ENCODE results near the gene WDR26.

Gene WDR26

DNA sequence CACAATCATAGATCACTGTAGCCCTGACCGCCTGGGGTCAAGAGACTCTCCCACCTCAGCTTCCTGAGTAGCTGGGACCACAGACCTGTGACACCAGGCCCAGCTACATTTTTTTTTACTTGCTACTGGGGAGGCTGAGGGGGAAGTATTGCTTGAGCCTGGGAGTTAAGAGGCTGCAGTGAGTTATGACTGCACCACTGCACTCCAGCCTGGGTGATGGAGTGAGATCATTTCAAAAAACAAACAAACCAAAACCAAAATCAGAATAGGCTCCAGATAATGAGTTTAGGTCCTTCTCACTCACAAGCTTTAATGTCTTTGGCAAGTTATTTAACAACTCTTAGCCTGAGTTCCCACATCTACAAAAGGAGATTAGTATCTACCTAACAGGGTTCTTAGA, 22.8 kb downstream of the WDR26 start (continued):
- TF ChIP-seq, protein P1, sequence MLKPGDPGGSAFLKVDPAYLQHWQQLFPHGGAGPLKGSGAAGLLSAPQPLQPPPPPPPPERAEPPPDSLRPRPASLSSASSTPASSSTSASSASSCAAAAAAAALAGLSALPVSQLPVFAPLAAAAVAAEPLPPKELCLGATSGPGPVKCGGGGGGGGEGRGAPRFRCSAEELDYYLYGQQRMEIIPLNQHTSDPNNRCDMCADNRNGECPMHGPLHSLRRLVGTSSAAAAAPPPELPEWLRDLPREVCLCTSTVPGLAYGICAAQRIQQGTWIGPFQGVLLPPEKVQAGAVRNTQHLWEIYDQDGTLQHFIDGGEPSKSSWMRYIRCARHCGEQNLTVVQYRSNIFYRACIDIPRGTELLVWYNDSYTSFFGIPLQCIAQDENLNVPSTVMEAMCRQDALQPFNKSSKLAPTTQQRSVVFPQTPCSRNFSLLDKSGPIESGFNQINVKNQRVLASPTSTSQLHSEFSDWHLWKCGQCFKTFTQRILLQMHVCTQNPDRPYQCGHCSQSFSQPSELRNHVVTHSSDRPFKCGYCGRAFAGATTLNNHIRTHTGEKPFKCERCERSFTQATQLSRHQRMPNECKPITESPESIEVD (tag by site-specific recombination; IDR thresholded peaks at IDR 0.05): peak; percentile 90
- TF ChIP-seq YY2 (tag by site-specific recombination; IDR thresholded peaks at IDR 0.05) (no peak), ZNF514 (tag by site-specific recombination; IDR thresholded peaks at IDR 0.05) (no peak), ZFHX2 (tag by site-specific recombination; conservative IDR thresholded peaks at IDR 0.05) (no peak), ZNF394 (tag by site-specific recombination; IDR thresholded peaks at IDR 0.05; ENCODE audit: borderline replicate concordance) (peak; percentile 53; the same call in 1 of the 2 replicates), MZF1 (tag by site-specific recombination; IDR thresholded peaks at IDR 0.05; ENCODE audit: borderline replicate concordance) (no peak), SP7 (tag by site-specific recombination; IDR thresholded peaks at IDR 0.05) (peak; percentile 28; the same call in 1 of the 2 replicates), ZNF175 (tag by site-specific recombination; IDR thresholded peaks at IDR 0.05) (no peak), ZNF335 (tag by site-specific recombination; conservative IDR thresholded peaks at IDR 0.05) (no peak), ZNF23 (tag by site-specific recombination; IDR thresholded peaks at IDR 0.05; ENCODE audit: borderline replicate concordance) (no peak), ZNF274 (IDR thresholded peaks at IDR 0.05; ENCODE audit: low read length) (no peak), ZNF274 (tag by site-specific recombination; IDR thresholded peaks at IDR 0.05; ENCODE audit: borderline replicate concordance) (no peak), HOXA7 (CRISPR knock-in tag; IDR thresholded peaks at IDR 0.05; ENCODE audit: borderline replicate concordance) (no peak), GLIS2 (tag by site-specific recombination; IDR thresholded peaks at IDR 0.05) (no peak), ZFP37 (tag by site-specific recombination; IDR thresholded peaks at IDR 0.05) (no peak), ZNF791 (tag by site-specific recombination; IDR thresholded peaks at IDR 0.05) (no peak), ZNF350 (tag by site-specific recombination; IDR thresholded peaks at IDR 0.05) (no peak), RBAK (tag by site-specific recombination; IDR thresholded peaks at IDR 0.05) (no peak), ZNF629 (tag by site-specific recombination; IDR thresholded peaks at IDR 0.05) (peak; percentile 86), ZNF169 (tag by site-specific recombination; IDR thresholded peaks at IDR 0.05) (no peak), ZNF433 (tag by site-specific recombination; IDR thresholded peaks at IDR 0.05; ENCODE audit: low read depth) (no peak), KLF8 (tag by site-specific recombination; IDR thresholded peaks at IDR 0.05) (no peak), ZNF112 (tag by site-specific recombination; IDR thresholded peaks at IDR 0.05) (no peak), ZNF623 (tag by site-specific recombination; IDR thresholded peaks at IDR 0.05) (no peak), BCL11A (tag by site-specific recombination; IDR thresholded peaks at IDR 0.05; ENCODE audit: low read depth) (no peak), ZNF37A (tag by site-specific recombination; IDR thresholded peaks at IDR 0.05) (no peak), KLF9 (tag by site-specific recombination; IDR thresholded peaks at IDR 0.05; ENCODE audit: low read depth) (no peak), ZBTB17 (tag by site-specific recombination; IDR thresholded peaks at IDR 0.05) (peak; percentile 73), HOXD13 (CRISPR knock-in tag; IDR thresholded peaks at IDR 0.05; ENCODE audit: borderline replicate concordance) (no peak), ZNF146 (tag by site-specific recombination; IDR thresholded peaks at IDR 0.05) (0 out of 2 replicates have a peak, but pooled peaks have one; percentile 31), ZNF626 (tag by site-specific recombination; IDR thresholded peaks at IDR 0.05) (no peak)
- TF ChIP-seq, protein P2, sequence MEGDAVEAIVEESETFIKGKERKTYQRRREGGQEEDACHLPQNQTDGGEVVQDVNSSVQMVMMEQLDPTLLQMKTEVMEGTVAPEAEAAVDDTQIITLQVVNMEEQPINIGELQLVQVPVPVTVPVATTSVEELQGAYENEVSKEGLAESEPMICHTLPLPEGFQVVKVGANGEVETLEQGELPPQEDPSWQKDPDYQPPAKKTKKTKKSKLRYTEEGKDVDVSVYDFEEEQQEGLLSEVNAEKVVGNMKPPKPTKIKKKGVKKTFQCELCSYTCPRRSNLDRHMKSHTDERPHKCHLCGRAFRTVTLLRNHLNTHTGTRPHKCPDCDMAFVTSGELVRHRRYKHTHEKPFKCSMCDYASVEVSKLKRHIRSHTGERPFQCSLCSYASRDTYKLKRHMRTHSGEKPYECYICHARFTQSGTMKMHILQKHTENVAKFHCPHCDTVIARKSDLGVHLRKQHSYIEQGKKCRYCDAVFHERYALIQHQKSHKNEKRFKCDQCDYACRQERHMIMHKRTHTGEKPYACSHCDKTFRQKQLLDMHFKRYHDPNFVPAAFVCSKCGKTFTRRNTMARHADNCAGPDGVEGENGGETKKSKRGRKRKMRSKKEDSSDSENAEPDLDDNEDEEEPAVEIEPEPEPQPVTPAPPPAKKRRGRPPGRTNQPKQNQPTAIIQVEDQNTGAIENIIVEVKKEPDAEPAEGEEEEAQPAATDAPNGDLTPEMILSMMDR (tag by site-specific recombination; IDR thresholded peaks at IDR 0.05): no peak
- TF ChIP-seq, protein P3, sequence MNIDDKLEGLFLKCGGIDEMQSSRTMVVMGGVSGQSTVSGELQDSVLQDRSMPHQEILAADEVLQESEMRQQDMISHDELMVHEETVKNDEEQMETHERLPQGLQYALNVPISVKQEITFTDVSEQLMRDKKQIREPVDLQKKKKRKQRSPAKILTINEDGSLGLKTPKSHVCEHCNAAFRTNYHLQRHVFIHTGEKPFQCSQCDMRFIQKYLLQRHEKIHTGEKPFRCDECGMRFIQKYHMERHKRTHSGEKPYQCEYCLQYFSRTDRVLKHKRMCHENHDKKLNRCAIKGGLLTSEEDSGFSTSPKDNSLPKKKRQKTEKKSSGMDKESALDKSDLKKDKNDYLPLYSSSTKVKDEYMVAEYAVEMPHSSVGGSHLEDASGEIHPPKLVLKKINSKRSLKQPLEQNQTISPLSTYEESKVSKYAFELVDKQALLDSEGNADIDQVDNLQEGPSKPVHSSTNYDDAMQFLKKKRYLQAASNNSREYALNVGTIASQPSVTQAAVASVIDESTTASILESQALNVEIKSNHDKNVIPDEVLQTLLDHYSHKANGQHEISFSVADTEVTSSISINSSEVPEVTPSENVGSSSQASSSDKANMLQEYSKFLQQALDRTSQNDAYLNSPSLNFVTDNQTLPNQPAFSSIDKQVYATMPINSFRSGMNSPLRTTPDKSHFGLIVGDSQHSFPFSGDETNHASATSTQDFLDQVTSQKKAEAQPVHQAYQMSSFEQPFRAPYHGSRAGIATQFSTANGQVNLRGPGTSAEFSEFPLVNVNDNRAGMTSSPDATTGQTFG (tag by site-specific recombination; IDR thresholded peaks at IDR 0.05; ENCODE audit: borderline replicate concordance): no peak
- TF ChIP-seq, protein P4, sequence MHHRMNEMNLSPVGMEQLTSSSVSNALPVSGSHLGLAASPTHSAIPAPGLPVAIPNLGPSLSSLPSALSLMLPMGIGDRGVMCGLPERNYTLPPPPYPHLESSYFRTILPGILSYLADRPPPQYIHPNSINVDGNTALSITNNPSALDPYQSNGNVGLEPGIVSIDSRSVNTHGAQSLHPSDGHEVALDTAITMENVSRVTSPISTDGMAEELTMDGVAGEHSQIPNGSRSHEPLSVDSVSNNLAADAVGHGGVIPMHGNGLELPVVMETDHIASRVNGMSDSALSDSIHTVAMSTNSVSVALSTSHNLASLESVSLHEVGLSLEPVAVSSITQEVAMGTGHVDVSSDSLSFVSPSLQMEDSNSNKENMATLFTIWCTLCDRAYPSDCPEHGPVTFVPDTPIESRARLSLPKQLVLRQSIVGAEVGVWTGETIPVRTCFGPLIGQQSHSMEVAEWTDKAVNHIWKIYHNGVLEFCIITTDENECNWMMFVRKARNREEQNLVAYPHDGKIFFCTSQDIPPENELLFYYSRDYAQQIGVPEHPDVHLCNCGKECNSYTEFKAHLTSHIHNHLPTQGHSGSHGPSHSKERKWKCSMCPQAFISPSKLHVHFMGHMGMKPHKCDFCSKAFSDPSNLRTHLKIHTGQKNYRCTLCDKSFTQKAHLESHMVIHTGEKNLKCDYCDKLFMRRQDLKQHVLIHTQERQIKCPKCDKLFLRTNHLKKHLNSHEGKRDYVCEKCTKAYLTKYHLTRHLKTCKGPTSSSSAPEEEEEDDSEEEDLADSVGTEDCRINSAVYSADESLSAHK (tag by site-specific recombination; IDR thresholded peaks at IDR 0.05): no peak

Measured in HEK293 (cell line).